ENCODE data around the gene CBY1.
"Not testable (repeated sequence)": the region's sequence is repeated elsewhere in the genome, so short reads cannot be mapped to it uniquely, and the experiment has no call there.

The CBY1 gene

DNA sequence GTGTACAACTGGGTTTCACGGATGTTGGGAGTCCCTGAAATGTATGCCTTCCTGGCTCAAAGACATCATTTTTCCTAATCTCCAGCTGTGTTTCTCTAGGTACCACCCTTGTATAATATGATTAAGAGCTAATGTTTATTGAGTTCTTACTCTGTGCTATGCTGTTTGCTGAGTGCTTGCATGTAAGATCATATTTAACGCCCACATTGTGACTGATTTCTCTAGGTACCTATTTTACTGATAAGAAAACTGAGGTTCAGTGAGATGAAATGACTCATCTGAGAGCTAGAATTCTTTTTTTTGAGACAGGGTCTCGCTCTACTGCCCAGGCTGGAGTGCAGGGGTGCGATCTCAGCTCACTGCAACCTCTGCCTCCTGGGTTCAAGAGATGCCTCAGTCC lies 42.9 kb upstream of the CBY1 start:
- Histone ChIP-seq H3K27ac (no peak overlapping the region), H3K4me3 (no peak overlapping the region)
- DNase-seq (ENCODE audit: low spot score) = no peak
- TF ChIP-seq, protein P1, sequence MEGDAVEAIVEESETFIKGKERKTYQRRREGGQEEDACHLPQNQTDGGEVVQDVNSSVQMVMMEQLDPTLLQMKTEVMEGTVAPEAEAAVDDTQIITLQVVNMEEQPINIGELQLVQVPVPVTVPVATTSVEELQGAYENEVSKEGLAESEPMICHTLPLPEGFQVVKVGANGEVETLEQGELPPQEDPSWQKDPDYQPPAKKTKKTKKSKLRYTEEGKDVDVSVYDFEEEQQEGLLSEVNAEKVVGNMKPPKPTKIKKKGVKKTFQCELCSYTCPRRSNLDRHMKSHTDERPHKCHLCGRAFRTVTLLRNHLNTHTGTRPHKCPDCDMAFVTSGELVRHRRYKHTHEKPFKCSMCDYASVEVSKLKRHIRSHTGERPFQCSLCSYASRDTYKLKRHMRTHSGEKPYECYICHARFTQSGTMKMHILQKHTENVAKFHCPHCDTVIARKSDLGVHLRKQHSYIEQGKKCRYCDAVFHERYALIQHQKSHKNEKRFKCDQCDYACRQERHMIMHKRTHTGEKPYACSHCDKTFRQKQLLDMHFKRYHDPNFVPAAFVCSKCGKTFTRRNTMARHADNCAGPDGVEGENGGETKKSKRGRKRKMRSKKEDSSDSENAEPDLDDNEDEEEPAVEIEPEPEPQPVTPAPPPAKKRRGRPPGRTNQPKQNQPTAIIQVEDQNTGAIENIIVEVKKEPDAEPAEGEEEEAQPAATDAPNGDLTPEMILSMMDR (IDR thresholded peaks at IDR 0.05) = no peak

DNA sequence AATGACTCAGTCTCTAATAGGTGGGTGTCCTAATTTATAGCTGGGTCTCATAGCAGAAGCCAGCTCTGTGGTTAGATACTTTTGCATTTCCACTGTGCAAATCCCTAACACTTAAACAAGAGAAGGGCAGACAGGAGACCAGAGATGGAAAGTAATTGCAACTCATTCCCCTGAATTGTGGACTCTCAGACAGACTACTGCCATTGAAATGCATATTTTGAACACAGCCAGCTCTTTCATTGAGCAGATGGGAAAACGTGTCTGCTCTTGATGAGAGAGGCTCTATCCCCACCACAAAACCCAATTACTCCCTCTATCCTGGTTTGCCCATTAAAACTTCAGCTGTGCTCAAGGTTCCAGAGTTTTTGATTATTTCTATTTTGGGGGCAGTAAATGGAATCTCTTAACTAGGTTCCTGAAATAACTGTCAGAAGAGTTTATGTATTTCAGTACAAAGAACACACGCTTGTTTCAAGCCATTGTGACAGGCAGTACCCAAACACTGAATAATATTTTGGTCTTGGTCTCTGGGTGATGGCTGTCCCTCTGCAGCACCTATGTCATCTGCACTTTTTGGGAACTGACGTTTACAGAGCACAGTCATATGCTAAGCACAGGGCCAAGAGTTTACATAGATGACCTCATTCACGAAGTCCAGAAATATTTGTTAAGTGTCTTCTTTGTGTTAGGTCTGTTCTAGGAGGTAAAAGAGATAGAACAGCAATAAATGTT lies 41.9 kb upstream of the CBY1 start:
- H3K4me3 ChIP-seq = no peak overlapping the region
- TF ChIP-seq, protein P1 (IDR thresholded peaks at IDR 0.05) = no peak
- H3K27ac ChIP-seq = no peak overlapping the region
- no peak for DNase-seq (ENCODE audit: low spot score)

DNA sequence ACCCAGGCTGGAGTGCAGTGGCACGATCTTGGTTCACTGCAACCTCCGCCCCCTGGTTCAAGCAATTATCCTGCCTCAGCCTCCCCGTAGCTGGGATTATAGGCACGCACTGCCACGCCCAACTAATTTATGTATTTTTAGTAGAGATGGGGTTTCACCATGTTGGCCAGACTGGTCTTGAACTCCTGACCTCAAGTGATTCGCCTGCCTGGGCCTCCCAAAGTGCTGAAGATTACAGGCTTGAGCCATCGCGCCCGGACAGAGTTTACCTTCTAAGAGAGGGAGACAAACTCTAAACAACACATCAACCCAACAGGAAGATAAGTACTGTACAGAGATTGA lies 41.4 kb upstream of the CBY1 start:
- not testable (repeated sequence) for DNase-seq (ENCODE audit: low spot score); H3K4me3 ChIP-seq; H3K27ac ChIP-seq

DNA sequence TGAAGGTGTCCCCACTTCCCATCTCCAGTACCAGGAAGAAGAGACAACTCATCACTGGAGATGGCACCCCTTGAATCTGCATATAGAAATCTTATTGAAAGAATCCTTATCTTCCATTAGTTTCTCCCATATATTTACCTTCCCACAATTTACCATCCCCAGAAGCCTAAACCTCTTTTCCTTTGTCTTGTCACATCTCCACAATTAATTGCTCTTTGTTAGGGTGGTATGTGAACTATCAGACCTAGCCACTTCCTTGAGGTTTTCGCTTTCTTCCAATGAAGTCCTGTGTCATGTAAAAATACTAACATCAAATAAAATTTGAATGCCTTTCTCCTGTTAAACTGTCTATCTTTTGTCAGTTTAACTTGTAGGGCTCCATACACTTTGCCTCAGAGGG lies 38.2 kb upstream of the CBY1 start:
- Histone ChIP-seq H3K27ac (no peak overlapping the region), H3K4me3 (no peak overlapping the region)
- TF ChIP-seq, protein P1 (IDR thresholded peaks at IDR 0.05) = no peak
- DNase-seq (ENCODE audit: low spot score) = no peak

DNA sequence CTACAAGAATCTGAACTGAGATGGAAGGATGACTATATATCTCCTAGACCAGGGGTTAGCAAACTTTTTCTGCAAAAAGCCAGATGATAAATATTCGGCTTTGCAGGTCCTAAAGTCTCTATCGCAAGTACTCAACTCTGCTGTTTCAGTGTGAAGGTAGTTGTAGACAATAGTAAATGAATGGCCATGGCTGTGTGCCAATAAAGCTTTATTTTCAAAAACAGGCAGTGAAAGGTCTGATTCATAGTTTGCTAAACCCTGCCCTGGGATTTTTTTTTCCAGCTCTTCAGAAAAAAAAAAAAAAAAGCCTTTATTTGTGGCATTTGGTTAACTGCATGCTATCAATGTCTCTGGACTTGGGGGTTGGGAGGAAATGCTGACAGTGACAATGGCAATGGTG lies 37.8 kb upstream of the CBY1 start:
- H3K4me3 ChIP-seq = no peak overlapping the region
- DNase-seq (ENCODE audit: low spot score) = no peak
- H3K27ac ChIP-seq = no peak overlapping the region
- TF ChIP-seq, protein P1 (IDR thresholded peaks at IDR 0.05) = no peak

DNA sequence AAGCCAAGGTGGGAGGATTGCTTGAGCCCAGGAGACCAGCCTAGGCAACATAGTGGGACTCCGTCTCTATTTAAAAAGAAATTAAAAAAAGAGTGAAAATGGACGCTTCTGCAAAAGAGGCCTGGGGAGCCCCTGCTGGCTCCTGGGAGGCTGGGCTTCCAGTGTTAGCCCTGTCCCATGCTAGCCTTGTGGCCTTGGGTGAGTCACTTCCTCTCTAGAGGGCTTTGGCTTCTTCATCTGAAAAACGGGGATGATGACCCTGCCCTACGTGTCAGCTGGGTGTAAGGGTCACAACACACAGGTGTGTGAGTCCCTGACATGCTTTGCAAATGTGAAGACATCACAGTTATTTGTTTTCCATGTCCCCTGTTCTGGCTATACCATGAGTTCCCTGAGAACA lies 33.1 kb upstream of the CBY1 start:
- no peak for DNase-seq (ENCODE audit: low spot score)
- TF ChIP-seq, protein P1 (IDR thresholded peaks at IDR 0.05) = no peak

DNA sequence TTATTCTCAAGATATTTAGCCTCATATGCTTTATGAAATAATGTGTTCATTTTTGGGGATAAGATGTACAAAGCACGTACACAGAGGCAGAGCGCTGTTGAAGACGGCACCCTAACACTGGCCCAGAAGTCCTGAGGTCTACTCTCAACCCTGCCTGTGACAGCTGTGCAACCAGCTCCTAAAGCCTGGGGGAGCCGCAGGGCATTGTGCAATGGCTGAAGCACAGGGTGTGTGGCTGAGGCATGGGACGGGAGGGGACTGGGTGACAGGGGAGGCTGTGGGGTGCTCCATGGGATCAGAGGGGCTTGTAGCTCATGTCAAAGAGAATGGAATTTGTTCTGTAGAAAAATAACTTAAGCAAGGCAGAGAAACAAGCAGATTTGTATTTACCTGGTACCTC lies 28.0 kb upstream of the CBY1 start:
- DNase-seq (ENCODE audit: low spot score) = no peak
- TF ChIP-seq, protein P1 (IDR thresholded peaks at IDR 0.05) = no peak
- Histone ChIP-seq H3K4me3 (no peak overlapping the region), H3K27ac (no peak overlapping the region)

More for the DNA sequence above, 33.1 kb upstream of the CBY1 start:
- Histone ChIP-seq H3K4me3 (no peak overlapping the region), H3K27ac (no peak overlapping the region)
